Mesothelial cell of epicardium (in vitro differentiated cells): Measurements from ENCODE around the gene SLC35F6. TPM values are rescaled to one million over a fixed set of nuclear protein-coding genes. Genes with fewer than 3 reads are reported as not detected.

Experiments used
- DNase-seq, 2 experiments: peaks; one replicate each; pipeline ENCODE4 v3.0.0; 2021; ENCODE audit warnings: low spot score in 2 of 2; ENCODE audit not compliant: unreplicated experiment in 2 of 2
- H3K27ac Mint-ChIP-seq: 2 replicates; pipeline ENCODE4 v1.8.0; 2021; ENCODE audit warnings: mixed read lengths
- H3K27me3 Mint-ChIP-seq: 2 replicates; pipeline ENCODE4 v1.8.0; 2021; ENCODE audit warnings: low read depth, mixed read lengths
- H3K36me3 Mint-ChIP-seq: 2 replicates; pipeline ENCODE4 v1.8.0; 2021; ENCODE audit warnings: mixed read lengths
- H3K4me1 Mint-ChIP-seq: 2 replicates; pipeline ENCODE4 v1.8.0; 2021; ENCODE audit warnings: mixed read lengths
- H3K4me3 Mint-ChIP-seq: 2 replicates; pipeline ENCODE4 v1.8.0; 2021; ENCODE audit warnings: mild to moderate bottlenecking, moderate library complexity, mixed read lengths
- H3K9me3 Mint-ChIP-seq: 2 replicates; pipeline ENCODE4 v1.8.0; 2021; ENCODE audit warnings: mixed read lengths
- CTCF ChIP-seq: fragments of 200-600 bp; sonication (generic); IDR thresholded peaks from one replicate; pipeline ENCODE4 v1.5.0; 2021; ENCODE audit warnings: antibody characterized with exemption; ENCODE audit not compliant: unreplicated experiment
- total RNA-seq: library from RNA; stranded (reverse); gene quantifications from 3 replicates; pipeline ENCODE4 v1.2.1, GENCODE V29; 2021

The SLC35F6 gene
- total RNA-seq, 1 donor from 2014 or later = 26.0 TPM

- no peak overlapping the region for H3K27ac Mint-ChIP-seq
- H3K4me1 Mint-ChIP-seq = peaks cover 37% of the 10 kb centered on the region
- no peak for TF ChIP-seq CTCF
- H3K27me3 Mint-ChIP-seq = no peaks in the 10 kb centered on the region
- DNase-seq = no peak
- no peaks in the 10 kb centered on the region for H3K9me3 Mint-ChIP-seq
- peak overlapping the region; percentile 96 for H3K4me3 Mint-ChIP-seq
- no peaks in the 10 kb centered on the region for H3K36me3 Mint-ChIP-seq
These were observed 1.1 kb upstream of the SLC35F6 start for GRCh38 chr2:26763019-26763418.

- Mint-ChIP-seq H3K36me3 (no peaks in the 10 kb centered on the region), H3K4me1 (peaks cover 29% of the 10 kb centered on the region), H3K4me3 (peak overlapping the region; percentile 96), H3K9me3 (no peaks in the 10 kb centered on the region), H3K27ac (peak overlapping the region; percentile 94), H3K27me3 (no peaks in the 10 kb centered on the region)
- DNase-seq = no peak
- TF ChIP-seq CTCF = no peak
These were observed 822 bp downstream of the SLC35F6 start for GRCh38 chr2:26764906-26765305.

GRCh38 chr2:26765475-26766200, 1.6 kb downstream of the SLC35F6 start:
- no peak overlapping the region for H3K27ac Mint-ChIP-seq
- DNase-seq = no peak
- no peak for TF ChIP-seq CTCF
- peaks cover 27% of the 10 kb centered on the region for H3K4me1 Mint-ChIP-seq
- no peaks in the 10 kb centered on the region for H3K9me3 Mint-ChIP-seq
- peak overlapping the region; percentile 96 for H3K4me3 Mint-ChIP-seq
- H3K27me3 Mint-ChIP-seq = no peaks in the 10 kb centered on the region
- H3K36me3 Mint-ChIP-seq = no peaks in the 10 kb centered on the region

- H3K27me3 Mint-ChIP-seq = no peaks in the 10 kb centered on the region
- H3K4me3 Mint-ChIP-seq = no peak overlapping the region
- no peaks in the 10 kb centered on the region for H3K36me3 Mint-ChIP-seq
- peaks cover 26% of the 10 kb centered on the region for H3K4me1 Mint-ChIP-seq
- no peaks in the 10 kb centered on the region for H3K9me3 Mint-ChIP-seq
- H3K27ac Mint-ChIP-seq = peak overlapping the region; percentile 77
- no peak for TF ChIP-seq CTCF
- no peak for DNase-seq
These were observed 3.0 kb downstream of the SLC35F6 start for GRCh38 chr2:26767129-26767528.

- H3K36me3 Mint-ChIP-seq = no peaks in the 10 kb centered on the region
These were observed 3.9 kb downstream of the SLC35F6 start for GRCh38 chr2:26767894-26768487.

More at GRCh38 chr2:26767894-26768487, 3.9 kb downstream of the SLC35F6 start:
- Mint-ChIP-seq H3K9me3 (no peaks in the 10 kb centered on the region), H3K27ac (no peak overlapping the region), H3K27me3 (no peaks in the 10 kb centered on the region), H3K4me3 (no peak overlapping the region), H3K4me1 (peaks cover 29% of the 10 kb centered on the region)
- no peak for DNase-seq
- TF ChIP-seq CTCF = no peak
